Progenitor cell of endocrine pancreas (in vitro differentiated cells): ENCODE measurements around the gene SLCO1C1. TPM values are rescaled to one million over a fixed set of nuclear protein-coding genes. Genes with fewer than 3 reads are reported as not detected.

ENCODE experiments used
- DNase-seq: peaks from one replicate; pipeline ENCODE4 v3.0.0; 2021; ENCODE audit warnings: low spot score; ENCODE audit not compliant: unreplicated experiment
- H3K27ac Mint-ChIP-seq: 2 replicates; pipeline ENCODE4 v1.8.0; 2021; ENCODE audit warnings: mild to moderate bottlenecking, moderate library complexity, mixed read lengths
- H3K27me3 Mint-ChIP-seq: 2 replicates; pipeline ENCODE4 v1.8.0; 2021; ENCODE audit warnings: mixed read lengths
- H3K36me3 Mint-ChIP-seq: 2 replicates; pipeline ENCODE4 v1.8.0; 2022; ENCODE audit warnings: mixed read lengths; ENCODE audit not compliant: insufficient read depth
- H3K4me1 Mint-ChIP-seq: 2 replicates; pipeline ENCODE4 v1.8.0; 2021; ENCODE audit warnings: low read depth, mixed read lengths
- H3K4me3 Mint-ChIP-seq: 2 replicates; pipeline ENCODE4 v1.8.0; 2021; ENCODE audit warnings: low read depth, mild to moderate bottlenecking, moderate library complexity, mixed read lengths
- H3K9me3 Mint-ChIP-seq: 2 replicates; pipeline ENCODE4 v1.8.0; 2021; ENCODE audit warnings: low read depth, mixed read lengths
- total RNA-seq: library from RNA; stranded (reverse); gene quantifications from 2 replicates; pipeline ENCODE4 v1.2.1, GENCODE V29; 2021
- TF ChIP-seq, protein P1 (sequence below): fragments of 200-600 bp; sonication (generic); IDR thresholded peaks from one replicate; pipeline ENCODE4 v1.5.0; 2021; ENCODE audit warnings: antibody characterized with exemption, mild to moderate bottlenecking; ENCODE audit not compliant: unreplicated experiment

The SLCO1C1 gene
- total RNA-seq, 1 donor from 2014 or later = 2.1 TPM

DNA sequence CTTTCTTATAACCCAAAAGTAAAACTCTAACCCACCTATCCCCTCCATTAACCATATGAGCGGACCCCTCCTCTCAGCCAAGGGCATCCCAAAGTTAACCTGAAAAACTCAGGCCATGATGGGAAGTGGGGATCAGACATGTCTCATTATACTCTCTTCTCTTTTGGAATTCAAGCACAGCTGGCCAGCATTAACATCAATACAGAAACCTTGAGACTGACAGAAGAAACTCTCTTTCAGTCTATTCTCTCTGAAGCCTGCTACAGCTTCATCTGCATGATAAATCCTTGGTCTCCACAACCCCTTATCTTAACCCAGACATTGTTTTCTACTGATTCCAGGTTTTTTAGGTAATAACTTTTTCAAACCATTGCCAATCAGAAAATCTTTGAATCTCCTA, 97.8 kb downstream of the SLCO1C1 start:
- DNase-seq = no peak
- no peak overlapping the region for H3K27ac Mint-ChIP-seq
- no peaks in the 10 kb centered on the region for H3K4me1 Mint-ChIP-seq
- no peak overlapping the region for H3K4me3 Mint-ChIP-seq
- TF ChIP-seq, protein P1, sequence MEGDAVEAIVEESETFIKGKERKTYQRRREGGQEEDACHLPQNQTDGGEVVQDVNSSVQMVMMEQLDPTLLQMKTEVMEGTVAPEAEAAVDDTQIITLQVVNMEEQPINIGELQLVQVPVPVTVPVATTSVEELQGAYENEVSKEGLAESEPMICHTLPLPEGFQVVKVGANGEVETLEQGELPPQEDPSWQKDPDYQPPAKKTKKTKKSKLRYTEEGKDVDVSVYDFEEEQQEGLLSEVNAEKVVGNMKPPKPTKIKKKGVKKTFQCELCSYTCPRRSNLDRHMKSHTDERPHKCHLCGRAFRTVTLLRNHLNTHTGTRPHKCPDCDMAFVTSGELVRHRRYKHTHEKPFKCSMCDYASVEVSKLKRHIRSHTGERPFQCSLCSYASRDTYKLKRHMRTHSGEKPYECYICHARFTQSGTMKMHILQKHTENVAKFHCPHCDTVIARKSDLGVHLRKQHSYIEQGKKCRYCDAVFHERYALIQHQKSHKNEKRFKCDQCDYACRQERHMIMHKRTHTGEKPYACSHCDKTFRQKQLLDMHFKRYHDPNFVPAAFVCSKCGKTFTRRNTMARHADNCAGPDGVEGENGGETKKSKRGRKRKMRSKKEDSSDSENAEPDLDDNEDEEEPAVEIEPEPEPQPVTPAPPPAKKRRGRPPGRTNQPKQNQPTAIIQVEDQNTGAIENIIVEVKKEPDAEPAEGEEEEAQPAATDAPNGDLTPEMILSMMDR = no peak
- peaks cover 4% of the 10 kb centered on the region for H3K9me3 Mint-ChIP-seq
- no peaks in the 10 kb centered on the region for H3K27me3 Mint-ChIP-seq
- no peaks in the 10 kb centered on the region for H3K36me3 Mint-ChIP-seq

DNA sequence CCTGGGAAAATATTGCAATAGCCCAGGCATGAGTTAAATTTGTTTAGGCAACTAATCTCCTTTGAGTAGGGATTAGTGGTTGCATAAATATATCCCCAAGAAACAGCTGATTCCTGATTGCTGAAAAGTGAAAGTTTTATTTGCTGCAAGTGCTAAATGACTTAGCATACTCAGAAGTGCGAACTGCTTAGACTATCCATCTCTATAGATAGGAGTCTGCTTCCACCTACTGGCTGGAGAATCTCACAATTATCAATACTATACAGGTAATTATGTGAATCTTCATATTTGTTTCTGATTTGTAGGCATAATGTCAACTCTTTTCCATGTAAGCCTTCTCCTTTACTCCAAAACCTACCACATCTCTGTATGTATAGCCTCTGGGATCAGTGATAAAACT, 103.4 kb downstream of the SLCO1C1 start:
- TF ChIP-seq, protein P1 = peak; percentile 64
- H3K36me3 Mint-ChIP-seq = no peaks in the 10 kb centered on the region
- DNase-seq = no peak
- no peak overlapping the region for H3K27ac Mint-ChIP-seq
- no peaks in the 10 kb centered on the region for H3K27me3 Mint-ChIP-seq
- H3K4me1 Mint-ChIP-seq = no peaks in the 10 kb centered on the region
- no peaks in the 10 kb centered on the region for H3K9me3 Mint-ChIP-seq
- H3K4me3 Mint-ChIP-seq = no peak overlapping the region

DNA sequence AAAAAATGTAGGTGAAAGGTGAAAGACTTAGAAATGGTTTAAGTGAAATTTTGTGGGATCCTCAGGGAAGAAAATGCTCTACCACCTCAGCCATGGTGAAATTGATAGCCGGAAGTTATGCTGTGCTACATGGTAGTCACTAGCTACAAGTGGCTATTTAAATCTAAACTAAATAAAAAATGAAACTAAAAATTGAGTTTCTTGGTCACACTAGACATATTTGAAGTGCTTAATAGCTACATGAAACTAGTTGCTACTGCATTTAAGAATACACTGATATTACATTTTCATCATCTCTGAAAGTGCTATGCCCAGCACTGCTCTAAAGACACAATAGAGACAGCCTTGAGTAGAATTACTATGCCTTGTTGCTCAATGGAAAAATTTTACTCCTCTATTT, 105.0 kb downstream of the SLCO1C1 start:
- Mint-ChIP-seq H3K36me3 (no peaks in the 10 kb centered on the region), H3K27ac (no peak overlapping the region), H3K27me3 (no peaks in the 10 kb centered on the region), H3K4me3 (no peak overlapping the region), H3K4me1 (no peaks in the 10 kb centered on the region), H3K9me3 (no peaks in the 10 kb centered on the region)
- no peak for DNase-seq
- TF ChIP-seq, protein P1 = no peak

DNA sequence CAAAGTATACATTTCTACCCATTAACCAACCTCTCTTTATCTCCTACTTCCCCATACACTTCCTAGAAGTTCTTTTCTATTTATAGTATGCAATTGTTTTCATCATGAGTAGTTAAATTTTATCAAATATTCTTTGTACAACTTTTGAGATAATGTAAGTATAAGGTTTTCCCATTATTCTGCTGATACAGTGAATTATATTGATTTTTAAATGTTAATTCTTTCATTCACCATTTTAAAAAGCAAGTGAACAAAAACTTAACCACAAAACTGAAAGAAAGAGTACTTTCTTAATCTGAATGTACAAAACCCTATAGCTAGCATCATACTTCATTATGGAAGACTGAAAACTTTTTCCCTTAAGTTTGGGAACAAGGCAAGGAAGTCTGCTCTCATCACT, 105.9 kb downstream of the SLCO1C1 start:
- Mint-ChIP-seq H3K27ac (no peak overlapping the region), H3K4me3 (no peak overlapping the region), H3K4me1 (no peaks in the 10 kb centered on the region)

More for the DNA sequence above, 105.9 kb downstream of the SLCO1C1 start:
- Mint-ChIP-seq H3K36me3 (no peaks in the 10 kb centered on the region), H3K27me3 (no peaks in the 10 kb centered on the region), H3K9me3 (no peaks in the 10 kb centered on the region)
- DNase-seq = no peak
- TF ChIP-seq, protein P1 = no peak

Other genes with a start within 250 kb of the SLCO1C1 start
- not detected in 2 replicates for gene SLCO1B3, start 115.4 kb downstream of the SLCO1C1 start, total RNA-seq